Measurements from ENCODE around the gene CKAP4.
A peak's percentile ranks its signal among the peaks of the same experiment; 100 is the strongest.

CKAP4 gene

GRCh38 chr12:106251631-106252455, 4.0 kb upstream of the CKAP4 start:
- Histone ChIP-seq H3K4me3 (ENCODE audit: insufficient read depth, low read length, poor library complexity, severe bottlenecking) (no peak overlapping the region), H3K9me3 (ENCODE audit: insufficient read depth, low read length) (no peaks in the 10 kb centered on the region), H3K27me3 (ENCODE audit: low read length) (no peaks in the 10 kb centered on the region), H3K9me2 (replicated peaks; ENCODE audit: insufficient read depth, low read length) (no peaks in the 10 kb centered on the region), H3K4me2 (ENCODE audit: low read depth, low read length, poor library complexity, severe bottlenecking) (no peak overlapping the region), H2AFZ (ENCODE audit: low read depth, low read length, severe bottlenecking) (no peak overlapping the region), H3K36me3 (ENCODE audit: low read length) (no peaks in the 10 kb centered on the region), H3K9ac (ENCODE audit: low read length) (no peak overlapping the region), H4K20me1 (ENCODE audit: low read depth, low read length) (no peaks in the 10 kb centered on the region), H3F3A (ENCODE audit: insufficient read depth) (peaks cover 5% of the 10 kb centered on the region; the same call in 1 of the 2 replicates), H3K79me2 (ENCODE audit: insufficient read depth, low read length) (no peaks in the 10 kb centered on the region), H3K27ac (ENCODE audit: low read depth, low read length) (no peak overlapping the region)
- TF ChIP-seq CTCF (IDR thresholded peaks at IDR 0.05; ENCODE audit: insufficient read depth, low read length, poor library complexity, severe bottlenecking) (no peak), EZH2phosphoT487 (conservative IDR thresholded peaks at IDR 0.05; ENCODE audit: low read length) (no peak)

GRCh38 chr12:106249411-106250135, 1.8 kb upstream of the CKAP4 start:
- no peaks in the 10 kb centered on the region for H3K36me3 ChIP-seq (ENCODE audit: low read length)
- no peaks in the 10 kb centered on the region for H3K9me3 ChIP-seq (ENCODE audit: insufficient read depth, low read length)
- H3K79me2 ChIP-seq (ENCODE audit: insufficient read depth, low read length) = no peaks in the 10 kb centered on the region
- TF ChIP-seq EZH2phosphoT487 (conservative IDR thresholded peaks at IDR 0.05; ENCODE audit: low read length) (no peak), CTCF (IDR thresholded peaks at IDR 0.05; ENCODE audit: insufficient read depth, low read length, poor library complexity, severe bottlenecking) (no peak)
- H4K20me1 ChIP-seq (ENCODE audit: low read depth, low read length) = no peaks in the 10 kb centered on the region
- peak overlapping the region; percentile 11 for H3K4me2 ChIP-seq (ENCODE audit: low read depth, low read length, poor library complexity, severe bottlenecking)
- H3K27ac ChIP-seq (ENCODE audit: low read depth, low read length) = peak overlapping the region; percentile 37; the same call in 1 of the 2 replicates
- no peak overlapping the region for H3K4me3 ChIP-seq (ENCODE audit: insufficient read depth, low read length, poor library complexity, severe bottlenecking)
- H3K9me2 ChIP-seq (replicated peaks; ENCODE audit: insufficient read depth, low read length) = no peaks in the 10 kb centered on the region
- H3K27me3 ChIP-seq (ENCODE audit: low read length) = no peaks in the 10 kb centered on the region
- peaks cover 5% of the 10 kb centered on the region; the same call in 1 of the 2 replicates for H3F3A ChIP-seq (ENCODE audit: insufficient read depth)
- no peak overlapping the region for H3K9ac ChIP-seq (ENCODE audit: low read length)
- no peak overlapping the region for H2AFZ ChIP-seq (ENCODE audit: low read depth, low read length, severe bottlenecking)

DNA sequence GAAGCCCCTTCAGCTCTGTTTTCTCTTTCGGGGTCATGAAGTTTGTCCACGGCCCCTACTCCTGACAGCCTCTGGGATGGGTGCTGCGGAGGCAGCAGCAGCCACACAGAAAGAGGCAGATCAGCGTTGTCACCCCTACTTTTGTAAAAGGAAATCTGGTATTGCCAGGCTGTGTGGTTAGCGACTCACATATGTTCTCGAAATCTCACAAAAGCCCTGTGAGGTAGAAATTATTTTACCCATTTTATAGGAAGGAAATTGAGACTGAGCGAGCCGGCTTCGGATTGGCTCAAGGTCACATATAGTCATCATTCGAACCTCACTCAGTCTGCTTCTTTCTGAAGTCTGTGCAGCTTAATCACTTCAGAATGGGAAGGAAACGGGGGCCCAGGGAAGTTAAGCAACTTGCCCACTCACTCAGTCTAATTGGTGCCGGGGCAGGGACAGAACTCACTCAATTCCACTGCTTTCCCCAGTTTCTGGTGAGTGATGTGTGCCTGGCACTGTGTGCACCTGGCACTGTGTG, 1.1 kb upstream of the CKAP4 start:
- H3K4me3 ChIP-seq (ENCODE audit: insufficient read depth, low read length, poor library complexity, severe bottlenecking) = no peak overlapping the region
- peak overlapping the region; percentile 24 for H3K4me2 ChIP-seq (ENCODE audit: low read depth, low read length, poor library complexity, severe bottlenecking)
- H3K9me2 ChIP-seq (replicated peaks; ENCODE audit: insufficient read depth, low read length) = no peaks in the 10 kb centered on the region
- H3F3A ChIP-seq (ENCODE audit: insufficient read depth) = peaks cover 5% of the 10 kb centered on the region; the same call in 1 of the 2 replicates
- TF ChIP-seq CTCF (IDR thresholded peaks at IDR 0.05; ENCODE audit: insufficient read depth, low read length, poor library complexity, severe bottlenecking) = no peak
- no peaks in the 10 kb centered on the region for H4K20me1 ChIP-seq (ENCODE audit: low read depth, low read length)
- H3K9me3 ChIP-seq (ENCODE audit: insufficient read depth, low read length) = no peaks in the 10 kb centered on the region
- no peak overlapping the region for H3K9ac ChIP-seq (ENCODE audit: low read length)
- H3K27ac ChIP-seq (ENCODE audit: low read depth, low read length) = peak overlapping the region; percentile 37; the same call in 1 of the 2 replicates
- no peaks in the 10 kb centered on the region for H3K27me3 ChIP-seq (ENCODE audit: low read length)
- H3K79me2 ChIP-seq (ENCODE audit: insufficient read depth, low read length) = no peaks in the 10 kb centered on the region
- no peak overlapping the region for H2AFZ ChIP-seq (ENCODE audit: low read depth, low read length, severe bottlenecking)
- no peaks in the 10 kb centered on the region for H3K36me3 ChIP-seq (ENCODE audit: low read length)

Measured in SU-DHL-6 (cell line).